Measurements from ENCODE around the gene PTPN21. TPM values are rescaled to one million over a fixed set of nuclear protein-coding genes. Genes with fewer than 3 reads are reported as not detected.

Gene PTPN21
- total and polyA plus RNA-seq, 9 of the 15 experiments (the other 6 are each of a cell fraction or from before 2014, with no cell fraction given), result 0.06 to 1.9 (median 0.94) TPM

- no peak for TF ChIP-seq ETS1 (conservative IDR thresholded peaks at IDR 0.05; ENCODE audit: control insufficient read depth, low read depth, low read length)
- no peak for TF ChIP-seq ZNF583 (CRISPR knock-in tag; IDR thresholded peaks at IDR 0.05)
- 0 out of 3 replicates have a peak, but pooled peaks of 1 of the 2 experiments have one; percentile 26 for TF ChIP-seq CBX3 (IDR thresholded peaks at IDR 0.05; ENCODE audit: borderline replicate concordance in 1 of 2, low read length in 2 of 2)
- TF ChIP-seq COPS2 (conservative IDR thresholded peaks at IDR 0.05), result no peak
- TF ChIP-seq CTCF (IDR thresholded peaks at IDR 0.05 in 2 of 3, conservative IDR thresholded peaks at IDR 0.05 in 1 of 3; ENCODE audit: insufficient read depth in 2 of 3, low read depth in 1 of 3, low read length in 3 of 3), result peak in 1 of 3 experiments; percentile 14; a peak in 1 of 6 replicates
- TF ChIP-seq ZNF766 (CRISPR knock-in tag; conservative IDR thresholded peaks at IDR 0.05), result no peak
- TF ChIP-seq RBFOX2 (IDR thresholded peaks at IDR 0.05; ENCODE audit: low read depth, low read length), result peak; percentile 64
- TF ChIP-seq NCOA6 (IDR thresholded peaks at IDR 0.05), result no peak
- no peak for TF ChIP-seq TRIM25 (IDR thresholded peaks at IDR 0.05; ENCODE audit: borderline replicate concordance)
- TF ChIP-seq POLR2A (conservative IDR thresholded peaks at IDR 0.05), result 0 out of 2 replicates have a peak, but pooled peaks have one; percentile 20
- TF ChIP-seq ZSCAN29 (IDR thresholded peaks at IDR 0.05), result no peak
- TF ChIP-seq TBP (optimal IDR thresholded peaks at IDR 0.05; ENCODE audit: low read depth, low read length), result peak; percentile 84
- TF ChIP-seq ZFP1 (CRISPR knock-in tag; IDR thresholded peaks at IDR 0.05), result no peak
- TF ChIP-seq ZKSCAN8 (CRISPR knock-in tag; IDR thresholded peaks at IDR 0.05), result no peak
- no peak for TF ChIP-seq SRF (CRISPR knock-in tag; IDR thresholded peaks at IDR 0.05)
- TF ChIP-seq GABPA (tag; conservative IDR thresholded peaks at IDR 0.05; ENCODE audit: low read depth), result peak; percentile 66
- TF ChIP-seq SMARCE1 (IDR thresholded peaks at IDR 0.05), result no peak
- TF ChIP-seq MCM7 (IDR thresholded peaks at IDR 0.05), result no peak
- TF ChIP-seq MAX (CRISPR knock-in tag; IDR thresholded peaks at IDR 0.05), result peak; percentile 72
- no peak for TF ChIP-seq MXI1 (IDR thresholded peaks at IDR 0.05; ENCODE audit: low read depth, low read length)
Measured at GRCh38 chr14:88551094-88551870, 3.5 kb downstream of the PTPN21 start (continued).
